Measurements from ENCODE around the gene CTSA. TPM values are rescaled to one million over a fixed set of nuclear protein-coding genes. Genes with fewer than 3 reads are reported as not detected.

Gene CTSA
- total RNA-seq, 1 donor from 2014 or later, result 69.0 TPM

GRCh38 chr20:45940469-45940868 lies 49.3 kb downstream of the CTSA start:
- Histone ChIP-seq H3K79me2 (ENCODE audit: insufficient read depth, low read length) (peaks cover 25% of the 10 kb centered on the region), H3K4me1 (ENCODE audit: insufficient read depth, low read length) (peaks cover 13% of the 10 kb centered on the region), H3K36me3 (ENCODE audit: insufficient read depth, low read length) (peaks cover 29% of the 10 kb centered on the region), H3K4me3 (ENCODE audit: insufficient read depth, low read depth, low read length) (no peak overlapping the region), H2AFZ (ENCODE audit: low read depth, low read length) (no peak overlapping the region), H3K9ac (ENCODE audit: low read length) (no peak overlapping the region), H3K9me3 (ENCODE audit: insufficient read depth, low read depth, low read length) (no peaks in the 10 kb centered on the region), H4K20me1 (ENCODE audit: insufficient read depth, low read length) (peaks cover 40% of the 10 kb centered on the region), H3K4me2 (ENCODE audit: low read length) (no peak overlapping the region), H3K27me3 (ENCODE audit: insufficient read depth, low read length) (no peaks in the 10 kb centered on the region), H3K27ac (ENCODE audit: low read depth, low read length) (no peak overlapping the region)
- FAIRE-seq, result no peak
- no peak overlapping the region for H3K27ac Mint-ChIP-seq (ENCODE audit: unreplicated experiment)
- H3K4me1 Mint-ChIP-seq (ENCODE audit: low read depth, unreplicated experiment), result peaks cover 11% of the 10 kb centered on the region
- TF ChIP-seq EZH2 (IDR thresholded peaks at IDR 0.05; ENCODE audit: insufficient read depth, low read length), result no peak
- no peak for TF ChIP-seq CTCF (IDR thresholded peaks at IDR 0.05; ENCODE audit: insufficient read depth, low read depth, low read length)
- no peaks in the 10 kb centered on the region for H3K27me3 Mint-ChIP-seq (ENCODE audit: low read depth, unreplicated experiment)
- H3K4me3 Mint-ChIP-seq (ENCODE audit: unreplicated experiment), result no peak overlapping the region
- no peak for DNase-seq (ENCODE audit: low read depth)
- no peaks in the 10 kb centered on the region for H3K9me3 Mint-ChIP-seq (ENCODE audit: unreplicated experiment)
- H3K36me3 Mint-ChIP-seq (ENCODE audit: low read depth, unreplicated experiment), result peaks cover 20% of the 10 kb centered on the region

GRCh38 chr20:45943613-45944012 lies 52.5 kb downstream of the CTSA start:
- Histone ChIP-seq H4K20me1 (ENCODE audit: insufficient read depth, low read length) (peaks cover 22% of the 10 kb centered on the region), H3K79me2 (ENCODE audit: insufficient read depth, low read length) (peaks cover 2% of the 10 kb centered on the region), H3K27me3 (ENCODE audit: insufficient read depth, low read length) (no peaks in the 10 kb centered on the region), H3K36me3 (ENCODE audit: insufficient read depth, low read length) (peaks cover 34% of the 10 kb centered on the region), H3K4me1 (ENCODE audit: insufficient read depth, low read length) (peaks cover 4% of the 10 kb centered on the region), H3K9me3 (ENCODE audit: insufficient read depth, low read depth, low read length) (no peaks in the 10 kb centered on the region), H3K4me2 (ENCODE audit: low read length) (no peak overlapping the region), H3K9ac (ENCODE audit: low read length) (peak overlapping the region; percentile 21), H3K4me3 (ENCODE audit: insufficient read depth, low read depth, low read length) (no peak overlapping the region), H3K27ac (ENCODE audit: low read depth, low read length) (peak overlapping the region; percentile 1), H2AFZ (ENCODE audit: low read depth, low read length) (no peak overlapping the region)
- DNase-seq (ENCODE audit: low read depth), result no peak
- no peaks in the 10 kb centered on the region for H3K9me3 Mint-ChIP-seq (ENCODE audit: unreplicated experiment)
- H3K4me3 Mint-ChIP-seq (ENCODE audit: unreplicated experiment), result no peak overlapping the region
- TF ChIP-seq CTCF (IDR thresholded peaks at IDR 0.05; ENCODE audit: insufficient read depth, low read depth, low read length) (no peak), EZH2 (IDR thresholded peaks at IDR 0.05; ENCODE audit: insufficient read depth, low read length) (no peak)
- FAIRE-seq, result no peak
- peaks cover 8% of the 10 kb centered on the region for H3K4me1 Mint-ChIP-seq (ENCODE audit: low read depth, unreplicated experiment)
- no peak overlapping the region for H3K27ac Mint-ChIP-seq (ENCODE audit: unreplicated experiment)
- H3K36me3 Mint-ChIP-seq (ENCODE audit: low read depth, unreplicated experiment), result peaks cover 30% of the 10 kb centered on the region
- H3K27me3 Mint-ChIP-seq (ENCODE audit: low read depth, unreplicated experiment), result no peaks in the 10 kb centered on the region

- Mint-ChIP-seq H3K27ac (ENCODE audit: unreplicated experiment) (peak overlapping the region; percentile 77), H3K27me3 (ENCODE audit: low read depth, unreplicated experiment) (no peaks in the 10 kb centered on the region), H3K9me3 (ENCODE audit: unreplicated experiment) (no peaks in the 10 kb centered on the region), H3K4me3 (ENCODE audit: unreplicated experiment) (no peak overlapping the region), H3K36me3 (ENCODE audit: low read depth, unreplicated experiment) (peaks cover 35% of the 10 kb centered on the region), H3K4me1 (ENCODE audit: low read depth, unreplicated experiment) (peaks cover 8% of the 10 kb centered on the region)
- H3K4me2 ChIP-seq (ENCODE audit: low read length), result no peak overlapping the region
- H2AFZ ChIP-seq (ENCODE audit: low read depth, low read length), result no peak overlapping the region
- peaks cover 4% of the 10 kb centered on the region for H3K4me1 ChIP-seq (ENCODE audit: insufficient read depth, low read length)
- no peak overlapping the region for H3K4me3 ChIP-seq (ENCODE audit: insufficient read depth, low read depth, low read length)
- H3K36me3 ChIP-seq (ENCODE audit: insufficient read depth, low read length), result peaks cover 33% of the 10 kb centered on the region
- DNase-seq (ENCODE audit: low read depth) (peak; percentile 67), FAIRE-seq (no peak)
- peak overlapping the region; percentile 21 for H3K9ac ChIP-seq (ENCODE audit: low read length)
- peaks cover 15% of the 10 kb centered on the region for H4K20me1 ChIP-seq (ENCODE audit: insufficient read depth, low read length)
- peak overlapping the region; percentile 1 for H3K27ac ChIP-seq (ENCODE audit: low read depth, low read length)
- no peaks in the 10 kb centered on the region for H3K9me3 ChIP-seq (ENCODE audit: insufficient read depth, low read depth, low read length)
- H3K27me3 ChIP-seq (ENCODE audit: insufficient read depth, low read length), result no peaks in the 10 kb centered on the region
- no peaks in the 10 kb centered on the region for H3K79me2 ChIP-seq (ENCODE audit: insufficient read depth, low read length)
- TF ChIP-seq EZH2 (IDR thresholded peaks at IDR 0.05; ENCODE audit: insufficient read depth, low read length), result no peak
- no peak for TF ChIP-seq CTCF (IDR thresholded peaks at IDR 0.05; ENCODE audit: insufficient read depth, low read depth, low read length)
Observed at GRCh38 chr20:45944151-45944964, 53.2 kb downstream of the CTSA start.

Measured in astrocyte (in vitro differentiated cells and primary cell).